ENCODE data around the gene ITCH.
"Not testable (repeated sequence)": the region's sequence is repeated elsewhere in the genome, so short reads cannot be mapped to it uniquely, and the experiment has no call there.

The ITCH gene

GRCh38 chr20:34426026-34426425 is 63.0 kb downstream of the ITCH start:
- DNase-seq (ENCODE audit: low spot score): no peak
- CTCF ChIA-PET: interaction anchor here (2.1 kb wide), 1 partner anchor 113 kb away, joined by 11 read pairs; no protein-coding TSS in a partner anchor
- no peak for TF ChIP-seq CTCF (conservative IDR thresholded peaks at IDR 0.05; ENCODE audit: low read depth)
- H3K27ac ChIP-seq: no peak overlapping the region
- POLR2A ChIA-PET (ENCODE audit: low non-redundant PET): no interaction called here

- ChIA-PET CTCF (interaction anchor here (0.6 to 2.1 kb wide), 2 partner anchors 21 to 115 kb away, joined by 3 to 11 read pairs; no protein-coding TSS in a partner anchor), POLR2A (ENCODE audit: low non-redundant PET) (no interaction called here)
- H3K27ac ChIP-seq: no peak overlapping the region
- TF ChIP-seq CTCF (conservative IDR thresholded peaks at IDR 0.05; ENCODE audit: low read depth): no peak
- no peak for DNase-seq (ENCODE audit: low spot score)
Observed at GRCh38 chr20:34427331-34427730, 64.3 kb downstream of the ITCH start.

- CTCF ChIA-PET: interaction anchor here (2.1 kb wide), 1 partner anchor 115 kb away, joined by 11 read pairs; no protein-coding TSS in a partner anchor
- H3K27ac ChIP-seq: no peak overlapping the region
- no peak for TF ChIP-seq CTCF (conservative IDR thresholded peaks at IDR 0.05; ENCODE audit: low read depth)
- POLR2A ChIA-PET (ENCODE audit: low non-redundant PET): no interaction called here
- no peak for DNase-seq (ENCODE audit: low spot score)
Observed at GRCh38 chr20:34427784-34428183, 64.7 kb downstream of the ITCH start.

GRCh38 chr20:34431168-34431567 is 68.1 kb downstream of the ITCH start:
- CTCF ChIA-PET: interaction anchor here (0.6 to 1.2 kb wide), 2 partner anchors 99 to 118 kb away, joined by 3 to 4 read pairs; no protein-coding TSS in a partner anchor
- H3K27ac ChIP-seq: no peak overlapping the region
- TF ChIP-seq CTCF (conservative IDR thresholded peaks at IDR 0.05; ENCODE audit: low read depth): no peak
- POLR2A ChIA-PET (ENCODE audit: low non-redundant PET): no interaction called here
- DNase-seq (ENCODE audit: low spot score): no peak

GRCh38 chr20:34432663-34433062 is 69.6 kb downstream of the ITCH start:
- H3K27ac ChIP-seq; POLR2A ChIA-PET (ENCODE audit: low non-redundant PET); DNase-seq (ENCODE audit: low spot score); CTCF ChIA-PET: not testable (repeated sequence)

- CTCF ChIA-PET: no interaction called here
- POLR2A ChIA-PET (ENCODE audit: low non-redundant PET): no interaction called here
- no peak for TF ChIP-seq CTCF (conservative IDR thresholded peaks at IDR 0.05; ENCODE audit: low read depth)
- H3K27ac ChIP-seq: no peak overlapping the region
- DNase-seq (ENCODE audit: low spot score): no peak
Observed at GRCh38 chr20:34433391-34433790, 70.3 kb downstream of the ITCH start.

GRCh38 chr20:34435589-34435988 is 72.5 kb downstream of the ITCH start:
- CTCF ChIA-PET: interaction anchor here (1.2 to 3.8 kb wide), 2 partner anchors 19 to 123 kb away, joined by 4 to 26 read pairs; no protein-coding TSS in a partner anchor
- POLR2A ChIA-PET (ENCODE audit: low non-redundant PET): no interaction called here
- no peak overlapping the region for H3K27ac ChIP-seq
- no peak for DNase-seq (ENCODE audit: low spot score)
- TF ChIP-seq CTCF (conservative IDR thresholded peaks at IDR 0.05; ENCODE audit: low read depth): no peak

Measured in RWPE1 (cell line).